HG03432 (cell line): Measurements from ENCODE around the gene MOV10L1.

Experiments
- ATAC-seq: cut with Tn5 transposase; IDR thresholded peaks from one replicate; pipeline ENCODE4 v1.9.1; 2021; ENCODE audit warnings: mild to moderate bottlenecking, moderate library complexity; ENCODE audit not compliant: unreplicated experiment

MOV10L1 gene

DNA sequence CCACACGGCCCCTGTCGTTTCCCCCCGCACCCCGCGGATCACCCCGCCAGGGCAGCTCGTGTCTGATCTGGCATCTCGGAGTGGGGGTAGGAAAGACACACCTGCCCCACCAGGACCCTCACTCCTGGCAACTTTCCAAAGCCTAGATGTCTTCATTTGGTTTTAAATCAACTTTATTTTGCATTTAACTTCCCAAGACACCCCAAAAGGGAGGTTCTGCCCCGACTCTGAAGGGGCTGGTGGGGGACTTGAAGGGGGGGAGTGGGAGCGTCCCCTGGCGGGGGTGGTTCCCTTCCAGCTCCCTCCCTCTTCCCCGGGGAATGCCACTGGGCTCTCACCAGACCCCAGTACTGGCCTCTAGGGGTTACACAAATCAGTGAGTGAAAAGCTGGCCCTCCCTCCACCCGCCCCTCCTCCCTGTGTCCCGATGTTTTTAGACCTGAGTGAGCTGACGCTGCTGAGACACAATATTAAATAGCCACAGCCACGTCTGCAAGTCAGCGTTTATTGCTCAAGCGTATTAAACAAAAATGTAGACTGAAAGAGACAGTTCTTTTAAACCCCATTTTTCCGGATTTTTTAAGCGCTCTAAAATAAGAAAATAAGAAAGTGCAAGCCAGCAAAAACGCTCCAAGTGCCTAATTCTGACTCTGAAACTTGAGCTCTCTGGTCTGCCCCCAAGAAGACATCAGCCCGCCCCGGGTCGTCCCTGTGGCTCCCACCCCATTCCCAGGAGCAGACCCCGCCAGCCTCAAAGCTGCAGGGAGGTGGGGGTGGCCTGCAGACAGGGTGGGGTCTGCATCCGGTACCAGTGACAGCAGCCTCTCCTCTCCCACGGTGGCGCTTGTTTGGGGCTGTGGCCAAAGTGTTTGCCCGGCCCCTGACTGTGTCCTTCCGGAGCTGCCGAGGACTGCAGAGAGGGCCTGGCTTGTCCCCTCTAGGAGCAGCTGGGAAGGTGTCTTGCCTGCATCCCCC is 30.6 kb upstream of the MOV10L1 start:
- ATAC-seq: no peak

GRCh38 chr22:50059881-50060262 is 29.9 kb upstream of the MOV10L1 start:
- ATAC-seq: no peak

- ATAC-seq: no peak
Observed at GRCh38 chr22:50060441-50061140, 29.2 kb upstream of the MOV10L1 start.

GRCh38 chr22:50061141-50061823 is 28.5 kb upstream of the MOV10L1 start:
- ATAC-seq: no peak

DNA sequence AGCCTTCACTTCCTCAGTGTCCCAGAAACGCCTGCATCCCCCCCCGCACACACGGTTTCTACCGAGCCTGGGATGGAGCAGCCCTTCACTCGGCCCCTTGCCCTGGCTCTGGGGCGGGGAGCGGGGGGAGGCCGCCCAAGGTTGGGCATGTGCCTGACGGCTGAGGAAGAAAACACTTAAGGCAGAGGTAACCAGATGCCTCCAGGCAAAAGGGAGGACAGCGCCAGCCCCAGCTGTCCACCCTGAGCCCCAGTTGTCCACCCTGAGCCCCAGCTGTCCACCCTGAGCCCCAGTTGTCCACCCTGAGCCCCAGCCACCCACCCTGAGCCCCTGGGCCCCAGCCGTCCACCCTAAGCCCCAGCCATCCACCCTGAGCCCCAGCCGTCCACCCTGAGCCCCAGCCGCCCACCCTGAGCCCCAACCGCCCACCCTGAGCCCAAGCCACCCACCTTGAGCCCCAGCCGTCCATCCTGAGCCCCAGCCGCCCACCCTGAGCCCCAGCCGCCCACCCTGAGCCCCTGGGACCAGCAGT is 27.9 kb upstream of the MOV10L1 start:
- ATAC-seq: no peak

DNA sequence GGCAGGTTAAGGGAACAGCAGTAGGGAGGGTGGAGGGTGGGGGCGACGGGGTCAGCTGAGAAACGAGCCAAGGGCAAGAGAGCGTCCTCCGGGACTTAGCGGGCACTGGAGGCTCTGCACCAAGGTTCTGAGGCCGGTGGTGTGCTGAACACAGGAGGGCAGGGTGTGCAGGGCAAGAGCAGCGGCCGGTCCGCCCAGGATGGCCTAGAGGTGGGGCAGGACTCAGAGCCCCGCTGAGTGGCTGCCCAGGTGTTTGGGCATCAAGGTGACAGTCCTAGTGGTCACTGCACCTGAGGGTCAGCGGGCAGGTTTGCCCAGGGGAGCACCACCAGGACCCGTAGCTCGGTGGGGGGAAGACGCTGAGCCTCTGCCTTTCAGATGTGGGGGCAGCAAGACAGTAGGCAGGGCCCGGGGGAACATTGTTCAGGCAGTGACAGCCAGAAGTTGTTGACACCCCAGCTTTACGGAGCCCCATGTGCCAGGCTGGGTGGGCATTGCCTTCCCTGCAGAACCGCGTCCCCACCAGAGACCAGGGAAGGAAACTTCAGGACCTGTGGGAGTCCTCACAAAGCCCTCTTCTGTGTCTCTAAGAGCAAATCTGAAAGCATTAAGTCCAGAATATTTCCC is 27.2 kb upstream of the MOV10L1 start:
- ATAC-seq: no peak

DNA sequence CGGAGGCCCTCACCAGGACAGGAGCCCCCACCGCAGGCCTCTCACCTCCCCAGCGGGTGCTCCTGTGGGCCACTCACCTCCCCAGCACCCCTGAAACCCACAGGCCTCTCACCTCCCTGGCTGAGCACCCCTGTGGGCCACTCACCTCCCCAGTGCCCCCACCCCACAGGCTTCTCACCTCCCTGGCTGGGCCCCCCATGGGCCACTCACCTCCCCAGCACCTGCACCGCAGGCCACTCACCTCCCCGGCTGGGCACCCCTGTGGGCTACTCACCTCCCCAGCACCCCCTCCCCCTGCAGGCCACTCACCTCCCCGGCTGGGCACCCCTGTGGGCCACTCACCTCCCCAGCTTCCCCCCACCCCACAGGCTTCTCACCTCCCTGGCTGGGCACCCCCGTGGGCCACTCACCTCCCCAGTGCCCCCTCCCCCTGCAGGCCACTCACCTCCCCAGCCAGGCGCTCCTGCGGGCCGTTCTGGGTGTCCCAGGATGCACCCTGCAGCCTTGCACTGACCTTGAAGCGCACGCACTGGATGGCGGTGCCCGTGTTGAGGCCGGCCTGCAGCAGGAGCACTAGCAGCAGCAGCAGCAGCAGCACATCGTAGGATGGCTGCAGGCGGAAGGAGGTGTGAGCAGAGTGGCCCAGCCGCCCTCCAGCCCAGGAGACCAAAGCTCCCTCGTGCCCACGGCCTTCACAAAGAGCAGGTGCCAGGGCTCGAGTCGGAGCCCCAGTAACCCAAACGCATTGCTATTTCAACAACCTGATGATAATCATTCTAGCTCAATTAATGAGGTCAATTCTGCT is 26.0 kb upstream of the MOV10L1 start:
- no peak for ATAC-seq

GRCh38 chr22:50064453-50064852 is 25.4 kb upstream of the MOV10L1 start:
- no peak for ATAC-seq

- ATAC-seq: no peak
Observed at GRCh38 chr22:50067244-50067643, 22.6 kb upstream of the MOV10L1 start.

GRCh38 chr22:50068096-50068495 is 21.7 kb upstream of the MOV10L1 start:
- no peak for ATAC-seq

GRCh38 chr22:50070366-50070765 is 19.4 kb upstream of the MOV10L1 start:
- ATAC-seq: no peak

DNA sequence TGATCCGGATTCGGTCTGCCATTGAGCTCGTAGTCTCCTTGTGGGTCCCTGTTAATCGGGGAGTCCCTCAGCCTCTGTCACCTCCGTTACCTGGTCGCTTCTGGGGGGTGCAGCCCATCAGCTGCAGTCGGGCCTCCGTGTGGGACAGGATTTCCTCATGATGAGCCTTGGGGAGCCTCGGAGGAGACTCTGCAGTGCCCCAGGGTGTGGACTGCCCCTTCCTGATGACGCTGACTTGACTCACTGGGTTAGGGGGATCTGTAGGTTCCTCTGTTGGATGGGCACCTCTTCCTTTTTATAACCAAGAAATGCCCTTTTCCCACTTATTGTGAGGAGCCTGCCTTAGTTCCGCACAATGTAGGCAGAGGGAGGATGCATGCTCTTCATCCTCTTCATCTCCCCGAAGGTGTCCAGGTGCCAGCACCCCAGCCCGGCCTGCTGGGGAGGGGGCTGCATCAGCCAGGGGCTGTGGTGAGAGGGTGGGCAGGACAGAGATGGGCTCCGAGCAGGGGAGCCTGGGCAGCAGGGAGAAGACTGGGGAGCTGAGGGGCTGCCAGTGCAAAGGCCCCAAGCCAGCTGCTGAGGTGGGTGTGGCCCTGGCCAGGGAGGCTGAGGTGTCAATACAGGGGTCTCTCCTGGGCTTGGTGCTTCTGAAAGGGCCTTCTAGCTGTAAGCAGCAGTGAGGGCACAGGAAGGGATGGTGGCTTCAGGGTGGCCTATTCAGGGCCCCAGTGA is 18.2 kb upstream of the MOV10L1 start:
- ATAC-seq: no peak

GRCh38 chr22:50072167-50072555 is 17.6 kb upstream of the MOV10L1 start:
- no peak for ATAC-seq

GRCh38 chr22:50072714-50073538 is 16.9 kb upstream of the MOV10L1 start:
- ATAC-seq: no peak

DNA sequence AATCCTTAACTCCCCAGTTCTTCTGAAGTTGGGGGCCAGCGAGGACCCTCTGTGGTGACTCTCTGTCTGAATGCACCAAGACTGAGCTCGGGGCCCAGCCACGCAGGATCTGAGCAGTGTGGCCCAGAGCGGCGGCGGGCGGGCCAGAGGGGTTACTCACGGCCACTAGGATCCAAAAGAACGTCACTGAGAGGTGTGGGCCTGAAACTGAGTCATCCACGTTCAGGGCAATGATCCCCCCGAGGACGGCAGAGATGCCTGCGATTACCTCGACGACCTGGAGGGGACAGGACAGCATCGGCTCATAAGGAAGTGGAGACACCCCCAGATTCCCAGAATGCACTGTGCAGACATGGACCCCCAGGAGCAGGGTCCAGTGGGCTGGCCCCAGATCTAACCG is 15.8 kb upstream of the MOV10L1 start:
- ATAC-seq: no peak

GRCh38 chr22:50074551-50075530 is 15.0 kb upstream of the MOV10L1 start:
- no peak for ATAC-seq
